ENCODE results near the gene SHB. TPM values are rescaled to one million over a fixed set of nuclear protein-coding genes. Genes with fewer than 3 reads are reported as not detected.

The SHB gene
- total and polyA plus RNA-seq, 2 donors from 2014 or later: 16.4 to 39.8 TPM

DNA sequence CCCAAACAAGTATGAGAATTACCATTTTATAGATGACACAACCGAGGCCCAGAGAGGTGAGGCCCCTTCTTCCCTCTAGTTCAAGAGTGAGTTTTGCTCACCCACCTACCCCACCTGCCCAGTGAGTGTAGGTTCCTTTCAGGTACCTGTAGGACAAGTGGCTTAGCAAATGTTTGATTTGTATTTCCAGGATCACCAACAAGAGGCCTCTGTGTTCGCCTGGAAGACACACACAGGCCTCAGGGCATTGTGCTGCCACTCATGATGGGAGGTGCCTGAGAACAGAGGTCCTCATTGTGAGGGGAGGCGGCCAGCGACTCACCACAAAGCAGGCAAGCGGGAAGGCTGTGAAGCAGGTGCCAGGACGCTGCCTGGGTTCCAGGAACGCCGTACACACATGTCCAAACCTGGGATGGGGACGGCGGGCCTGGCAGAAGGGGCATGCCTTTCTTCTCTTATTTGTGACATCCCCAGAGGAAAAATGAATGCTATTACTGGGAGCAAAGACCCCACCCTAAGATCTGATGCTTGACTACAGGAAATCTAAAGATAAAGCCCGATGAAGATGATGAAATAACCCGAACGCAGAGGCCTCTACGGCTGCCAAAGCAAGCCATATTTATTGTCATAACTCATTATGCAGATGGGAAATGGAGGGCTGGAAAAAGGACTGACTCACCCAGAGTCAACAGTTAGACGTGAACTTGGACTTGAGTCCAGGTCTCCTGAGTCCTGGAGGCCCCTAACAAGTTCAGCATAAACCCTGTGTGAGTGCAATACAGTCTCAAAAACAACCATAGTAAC lies 104.9 kb downstream of the SHB start:
- H3K36me3 ChIP-seq (ENCODE audit: control insufficient read depth in 2 of 3, insufficient read depth in 3 of 3, low read length in 3 of 3): no peaks in the 10 kb centered on the region
- no peak overlapping the region for H3K4me3 ChIP-seq (ENCODE audit: low read length in 3 of 3)
- intact Hi-C loops (cut with DNase I): no loop called here
- FAIRE-seq (no peak), DNase-seq (peak; percentile 69 to 95 (median 69))
- no peaks in the 10 kb centered on the region for H3K9me3 ChIP-seq (ENCODE audit: control insufficient read depth in 2 of 3, insufficient read depth in 1 of 3, low read length in 3 of 3)
- H3K4me1 ChIP-seq (ENCODE audit: control insufficient read depth in 2 of 3, insufficient read depth in 2 of 3, low read depth in 1 of 3, low read length in 3 of 3): peaks cover 6 to 54% (median 45%) of the 10 kb centered on the region in 3 donors
- peak overlapping the region in 1 of 3 donors; percentile 76 for H3K9ac ChIP-seq (ENCODE audit: low read length in 3 of 3)
- peak overlapping the region; percentile 91 to 94 for H3K27ac ChIP-seq (ENCODE audit: low read depth in 2 of 2, low read length in 2 of 2)
- no peaks in the 10 kb centered on the region for H3K27me3 ChIP-seq (ENCODE audit: control insufficient read depth, insufficient read depth, low read length)
- TF ChIP-seq, protein P1, sequence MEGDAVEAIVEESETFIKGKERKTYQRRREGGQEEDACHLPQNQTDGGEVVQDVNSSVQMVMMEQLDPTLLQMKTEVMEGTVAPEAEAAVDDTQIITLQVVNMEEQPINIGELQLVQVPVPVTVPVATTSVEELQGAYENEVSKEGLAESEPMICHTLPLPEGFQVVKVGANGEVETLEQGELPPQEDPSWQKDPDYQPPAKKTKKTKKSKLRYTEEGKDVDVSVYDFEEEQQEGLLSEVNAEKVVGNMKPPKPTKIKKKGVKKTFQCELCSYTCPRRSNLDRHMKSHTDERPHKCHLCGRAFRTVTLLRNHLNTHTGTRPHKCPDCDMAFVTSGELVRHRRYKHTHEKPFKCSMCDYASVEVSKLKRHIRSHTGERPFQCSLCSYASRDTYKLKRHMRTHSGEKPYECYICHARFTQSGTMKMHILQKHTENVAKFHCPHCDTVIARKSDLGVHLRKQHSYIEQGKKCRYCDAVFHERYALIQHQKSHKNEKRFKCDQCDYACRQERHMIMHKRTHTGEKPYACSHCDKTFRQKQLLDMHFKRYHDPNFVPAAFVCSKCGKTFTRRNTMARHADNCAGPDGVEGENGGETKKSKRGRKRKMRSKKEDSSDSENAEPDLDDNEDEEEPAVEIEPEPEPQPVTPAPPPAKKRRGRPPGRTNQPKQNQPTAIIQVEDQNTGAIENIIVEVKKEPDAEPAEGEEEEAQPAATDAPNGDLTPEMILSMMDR (IDR thresholded peaks at IDR 0.05; ENCODE audit: borderline replicate concordance, extremely low read depth, insufficient read depth): no peak

DNA sequence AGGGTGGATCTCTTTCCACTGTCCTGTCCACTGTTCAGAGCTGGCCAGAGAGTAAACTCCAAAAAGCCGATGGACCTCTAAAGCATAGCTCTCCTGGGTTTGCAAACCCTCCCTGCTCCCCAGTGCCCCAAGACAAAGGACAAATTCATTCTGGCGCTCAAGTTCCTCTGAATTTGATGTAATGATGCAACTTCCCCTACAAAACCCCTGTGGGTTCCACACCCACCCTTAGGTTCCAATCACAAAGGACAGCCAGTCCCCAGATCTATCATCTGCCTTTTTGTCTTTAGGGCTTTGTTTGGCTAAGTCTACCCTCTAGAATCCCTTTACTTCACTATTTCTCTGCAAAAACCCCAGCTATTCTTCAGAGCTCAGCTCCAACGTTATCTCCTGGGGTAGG lies 107.7 kb downstream of the SHB start:
- H3K27ac ChIP-seq (ENCODE audit: low read depth in 2 of 2, low read length in 2 of 2): no peak overlapping the region
- H3K4me1 ChIP-seq (ENCODE audit: control insufficient read depth in 2 of 3, insufficient read depth in 2 of 3, low read depth in 1 of 3, low read length in 3 of 3): peaks cover 4 to 32% (median 29%) of the 10 kb centered on the region in 3 donors
- H3K27me3 ChIP-seq (ENCODE audit: control insufficient read depth, insufficient read depth, low read length): no peaks in the 10 kb centered on the region
- H3K4me3 ChIP-seq (ENCODE audit: low read length in 3 of 3): no peak overlapping the region
- H3K36me3 ChIP-seq (ENCODE audit: control insufficient read depth in 2 of 3, insufficient read depth in 3 of 3, low read length in 3 of 3): no peaks in the 10 kb centered on the region
- no peak overlapping the region for H3K9ac ChIP-seq (ENCODE audit: low read length in 3 of 3)
- FAIRE-seq (no peak), DNase-seq (no peak)
- intact Hi-C loops (cut with DNase I): no loop called here
- no peaks in the 10 kb centered on the region for H3K9me3 ChIP-seq (ENCODE audit: control insufficient read depth in 2 of 3, insufficient read depth in 1 of 3, low read length in 3 of 3)
- TF ChIP-seq, protein P1 (IDR thresholded peaks at IDR 0.05; ENCODE audit: borderline replicate concordance, extremely low read depth, insufficient read depth): no peak

- Histone ChIP-seq H3K27me3 (ENCODE audit: control insufficient read depth, insufficient read depth, low read length) (no peaks in the 10 kb centered on the region), H3K36me3 (ENCODE audit: control insufficient read depth in 2 of 3, insufficient read depth in 3 of 3, low read length in 3 of 3) (no peaks in the 10 kb centered on the region), H3K27ac (ENCODE audit: low read depth in 2 of 2, low read length in 2 of 2) (no peak overlapping the region), H3K9ac (ENCODE audit: low read length in 3 of 3) (no peak overlapping the region), H3K9me3 (ENCODE audit: control insufficient read depth in 2 of 3, insufficient read depth in 1 of 3, low read length in 3 of 3) (no peaks in the 10 kb centered on the region), H3K4me1 (ENCODE audit: control insufficient read depth in 2 of 3, insufficient read depth in 2 of 3, low read depth in 1 of 3, low read length in 3 of 3) (peaks cover 4 to 30% (median 23%) of the 10 kb centered on the region in 3 donors), H3K4me3 (ENCODE audit: low read length in 3 of 3) (no peak overlapping the region)
- DNase-seq (no peak), FAIRE-seq (no peak)
- TF ChIP-seq, protein P1 (IDR thresholded peaks at IDR 0.05; ENCODE audit: borderline replicate concordance, extremely low read depth, insufficient read depth): no peak
- intact Hi-C loops (cut with DNase I): no loop called here
Observed at GRCh38 chr9:37960631-37961030, 108.4 kb downstream of the SHB start.
